HG03460 (cell line): ENCODE measurements around the gene CCND1.
"Not testable (repeated sequence)": the region's sequence is repeated elsewhere in the genome, so short reads cannot be mapped to it uniquely, and the experiment has no call there.

ENCODE experiments used
- ATAC-seq: cut with Tn5 transposase; IDR thresholded peaks from one replicate; pipeline ENCODE4 v1.9.1; 2021; ENCODE audit not compliant: unreplicated experiment

Gene CCND1

GRCh38 chr11:69687969-69688771, 47.2 kb downstream of the CCND1 start:
- ATAC-seq, result not testable (repeated sequence)

- no peak for ATAC-seq
Observed at GRCh38 chr11:69689484-69690319, 48.7 kb downstream of the CCND1 start.

GRCh38 chr11:69691463-69691862, 50.5 kb downstream of the CCND1 start:
- ATAC-seq, result no peak

- ATAC-seq, result no peak
Observed at GRCh38 chr11:69692422-69692821, 51.5 kb downstream of the CCND1 start.

- ATAC-seq, result no peak
Observed at GRCh38 chr11:69694781-69695180, 53.8 kb downstream of the CCND1 start.

- no peak for ATAC-seq
Observed at GRCh38 chr11:69695581-69695980, 54.6 kb downstream of the CCND1 start.

- not testable (repeated sequence) for ATAC-seq
Observed at GRCh38 chr11:69695995-69696394, 55.0 kb downstream of the CCND1 start.

GRCh38 chr11:69696749-69697468, 56.0 kb downstream of the CCND1 start:
- no peak for ATAC-seq

GRCh38 chr11:69697469-69697843, 56.5 kb downstream of the CCND1 start:
- ATAC-seq, result no peak

- no peak for ATAC-seq
Observed at GRCh38 chr11:69697861-69698260, 56.9 kb downstream of the CCND1 start.

GRCh38 chr11:69698362-69698761, 57.4 kb downstream of the CCND1 start:
- no peak for ATAC-seq

GRCh38 chr11:69699213-69699612, 58.3 kb downstream of the CCND1 start:
- no peak for ATAC-seq

- no peak for ATAC-seq
Observed at GRCh38 chr11:69700278-69701140, 59.6 kb downstream of the CCND1 start.

- no peak for ATAC-seq
Observed at GRCh38 chr11:69702239-69702691, 61.3 kb downstream of the CCND1 start.

- ATAC-seq, result no peak
Observed at GRCh38 chr11:69702769-69703452, 62.0 kb downstream of the CCND1 start.

GRCh38 chr11:69703453-69703767, 62.5 kb downstream of the CCND1 start:
- ATAC-seq, result no peak
